ENCODE results near the gene OLIG1.

DNA sequence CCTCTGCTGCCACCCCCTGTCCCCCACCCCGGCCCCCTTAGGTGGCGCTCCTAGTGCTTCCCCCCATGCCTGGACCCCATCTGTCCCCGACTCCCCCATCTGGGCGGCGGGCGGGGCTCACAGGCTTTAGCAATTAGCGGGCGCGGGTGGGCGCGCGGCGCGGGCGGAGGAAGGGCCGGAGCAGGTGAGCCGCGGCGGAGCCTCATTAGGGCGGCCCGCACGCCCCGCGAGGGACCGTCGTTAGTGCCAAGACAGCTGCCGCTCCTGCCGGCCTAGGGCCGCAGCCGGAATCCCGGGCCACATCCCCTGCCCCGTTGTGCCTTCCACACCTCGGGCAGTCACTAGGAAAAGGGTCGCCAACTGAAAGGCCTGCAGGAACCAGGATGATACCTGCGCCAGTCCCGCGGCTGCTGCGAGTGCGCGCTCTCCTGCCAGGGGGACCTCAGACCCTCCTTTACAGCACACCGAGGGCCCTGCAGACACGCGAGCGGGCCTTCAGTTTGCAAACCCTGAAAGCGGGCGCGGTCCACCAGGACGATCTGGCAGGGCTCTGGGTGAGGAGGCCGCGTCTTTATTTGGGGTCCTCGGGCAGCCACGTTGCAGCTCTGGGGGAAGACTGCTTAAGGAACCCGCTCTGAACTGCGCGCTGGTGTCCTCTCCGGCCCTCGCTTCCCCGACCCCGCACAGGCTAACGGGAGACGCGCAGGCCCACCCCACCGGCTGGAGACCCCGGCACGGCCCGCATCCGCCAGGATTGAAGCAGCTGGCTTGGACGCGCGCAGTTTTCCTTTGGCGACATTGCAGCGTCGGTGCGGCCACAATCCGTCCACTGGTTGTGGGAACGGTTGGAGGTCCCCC, 36.6 kb upstream of the OLIG1 start:
- TF ChIP-seq, protein P1, sequence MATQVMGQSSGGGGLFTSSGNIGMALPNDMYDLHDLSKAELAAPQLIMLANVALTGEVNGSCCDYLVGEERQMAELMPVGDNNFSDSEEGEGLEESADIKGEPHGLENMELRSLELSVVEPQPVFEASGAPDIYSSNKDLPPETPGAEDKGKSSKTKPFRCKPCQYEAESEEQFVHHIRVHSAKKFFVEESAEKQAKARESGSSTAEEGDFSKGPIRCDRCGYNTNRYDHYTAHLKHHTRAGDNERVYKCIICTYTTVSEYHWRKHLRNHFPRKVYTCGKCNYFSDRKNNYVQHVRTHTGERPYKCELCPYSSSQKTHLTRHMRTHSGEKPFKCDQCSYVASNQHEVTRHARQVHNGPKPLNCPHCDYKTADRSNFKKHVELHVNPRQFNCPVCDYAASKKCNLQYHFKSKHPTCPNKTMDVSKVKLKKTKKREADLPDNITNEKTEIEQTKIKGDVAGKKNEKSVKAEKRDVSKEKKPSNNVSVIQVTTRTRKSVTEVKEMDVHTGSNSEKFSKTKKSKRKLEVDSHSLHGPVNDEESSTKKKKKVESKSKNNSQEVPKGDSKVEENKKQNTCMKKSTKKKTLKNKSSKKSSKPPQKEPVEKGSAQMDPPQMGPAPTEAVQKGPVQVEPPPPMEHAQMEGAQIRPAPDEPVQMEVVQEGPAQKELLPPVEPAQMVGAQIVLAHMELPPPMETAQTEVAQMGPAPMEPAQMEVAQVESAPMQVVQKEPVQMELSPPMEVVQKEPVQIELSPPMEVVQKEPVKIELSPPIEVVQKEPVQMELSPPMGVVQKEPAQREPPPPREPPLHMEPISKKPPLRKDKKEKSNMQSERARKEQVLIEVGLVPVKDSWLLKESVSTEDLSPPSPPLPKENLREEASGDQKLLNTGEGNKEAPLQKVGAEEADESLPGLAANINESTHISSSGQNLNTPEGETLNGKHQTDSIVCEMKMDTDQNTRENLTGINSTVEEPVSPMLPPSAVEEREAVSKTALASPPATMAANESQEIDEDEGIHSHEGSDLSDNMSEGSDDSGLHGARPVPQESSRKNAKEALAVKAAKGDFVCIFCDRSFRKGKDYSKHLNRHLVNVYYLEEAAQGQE (IDR thresholded peaks at IDR 0.05; ENCODE audit: low read depth, low read length), result no peak
- no peak for TF ChIP-seq RAD21 (IDR thresholded peaks at IDR 0.05; ENCODE audit: insufficient read depth, low read depth, low read length)
- TF ChIP-seq JUND (IDR thresholded peaks at IDR 0.05; ENCODE audit: low read depth, low read length), result no peak
- no peak for TF ChIP-seq MTA3 (IDR thresholded peaks at IDR 0.05; ENCODE audit: borderline replicate concordance, low read length)
- no peak for TF ChIP-seq ZZZ3 (IDR thresholded peaks at IDR 0.05; ENCODE audit: control insufficient read depth, insufficient read length, low read depth)
- no peak for TF ChIP-seq POLR2AphosphoS5 (IDR thresholded peaks at IDR 0.05; ENCODE audit: low read length)
- TF ChIP-seq RAD51 (IDR thresholded peaks at IDR 0.05), result no peak
- no peak for TF ChIP-seq NFYB (IDR thresholded peaks at IDR 0.05; ENCODE audit: insufficient read depth, low read depth, low read length)
- TF ChIP-seq EGR1 (IDR thresholded peaks at IDR 0.05; ENCODE audit: borderline replicate concordance in 1 of 2, low read depth in 2 of 2, low read length in 2 of 2), result no peak
- TF ChIP-seq, protein P2, sequence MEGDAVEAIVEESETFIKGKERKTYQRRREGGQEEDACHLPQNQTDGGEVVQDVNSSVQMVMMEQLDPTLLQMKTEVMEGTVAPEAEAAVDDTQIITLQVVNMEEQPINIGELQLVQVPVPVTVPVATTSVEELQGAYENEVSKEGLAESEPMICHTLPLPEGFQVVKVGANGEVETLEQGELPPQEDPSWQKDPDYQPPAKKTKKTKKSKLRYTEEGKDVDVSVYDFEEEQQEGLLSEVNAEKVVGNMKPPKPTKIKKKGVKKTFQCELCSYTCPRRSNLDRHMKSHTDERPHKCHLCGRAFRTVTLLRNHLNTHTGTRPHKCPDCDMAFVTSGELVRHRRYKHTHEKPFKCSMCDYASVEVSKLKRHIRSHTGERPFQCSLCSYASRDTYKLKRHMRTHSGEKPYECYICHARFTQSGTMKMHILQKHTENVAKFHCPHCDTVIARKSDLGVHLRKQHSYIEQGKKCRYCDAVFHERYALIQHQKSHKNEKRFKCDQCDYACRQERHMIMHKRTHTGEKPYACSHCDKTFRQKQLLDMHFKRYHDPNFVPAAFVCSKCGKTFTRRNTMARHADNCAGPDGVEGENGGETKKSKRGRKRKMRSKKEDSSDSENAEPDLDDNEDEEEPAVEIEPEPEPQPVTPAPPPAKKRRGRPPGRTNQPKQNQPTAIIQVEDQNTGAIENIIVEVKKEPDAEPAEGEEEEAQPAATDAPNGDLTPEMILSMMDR (IDR thresholded peaks at IDR 0.05 in 2 of 3, conservative IDR thresholded peaks at IDR 0.05 in 1 of 3; ENCODE audit: control insufficient read depth in 2 of 3, extremely low read depth in 1 of 3, insufficient read depth in 1 of 3, low read depth in 3 of 3, low read length in 3 of 3), result no peak
- TF ChIP-seq POLR2A (IDR thresholded peaks at IDR 0.05; ENCODE audit: low read depth, low read length), result no peak
- TF ChIP-seq NR2C2 (IDR thresholded peaks at IDR 0.05; ENCODE audit: borderline replicate concordance, control insufficient read depth, insufficient read length, low read depth), result no peak
